ENCODE results near the gene HDAC11.

- TF ChIP-seq CTCF (IDR thresholded peaks at IDR 0.05) (no peak), POLR2A (IDR thresholded peaks at IDR 0.05) (no peak)
These were observed 22.6 kb downstream of the HDAC11 start for GRCh38 chr3:13502791-13503060.

Data from heart left ventricle (tissue), 13 donors.